Measurements from ENCODE around the gene DNAJA4. TPM values are rescaled to one million over a fixed set of nuclear protein-coding genes. Genes with fewer than 3 reads are reported as not detected.

DNAJA4 gene
- total and polyA plus RNA-seq, 9 of the 15 experiments (the other 6 are each of a cell fraction or from before 2014, with no cell fraction given), result 0.11 to 1.0 (median 0.16) TPM; not detected in 4

DNA sequence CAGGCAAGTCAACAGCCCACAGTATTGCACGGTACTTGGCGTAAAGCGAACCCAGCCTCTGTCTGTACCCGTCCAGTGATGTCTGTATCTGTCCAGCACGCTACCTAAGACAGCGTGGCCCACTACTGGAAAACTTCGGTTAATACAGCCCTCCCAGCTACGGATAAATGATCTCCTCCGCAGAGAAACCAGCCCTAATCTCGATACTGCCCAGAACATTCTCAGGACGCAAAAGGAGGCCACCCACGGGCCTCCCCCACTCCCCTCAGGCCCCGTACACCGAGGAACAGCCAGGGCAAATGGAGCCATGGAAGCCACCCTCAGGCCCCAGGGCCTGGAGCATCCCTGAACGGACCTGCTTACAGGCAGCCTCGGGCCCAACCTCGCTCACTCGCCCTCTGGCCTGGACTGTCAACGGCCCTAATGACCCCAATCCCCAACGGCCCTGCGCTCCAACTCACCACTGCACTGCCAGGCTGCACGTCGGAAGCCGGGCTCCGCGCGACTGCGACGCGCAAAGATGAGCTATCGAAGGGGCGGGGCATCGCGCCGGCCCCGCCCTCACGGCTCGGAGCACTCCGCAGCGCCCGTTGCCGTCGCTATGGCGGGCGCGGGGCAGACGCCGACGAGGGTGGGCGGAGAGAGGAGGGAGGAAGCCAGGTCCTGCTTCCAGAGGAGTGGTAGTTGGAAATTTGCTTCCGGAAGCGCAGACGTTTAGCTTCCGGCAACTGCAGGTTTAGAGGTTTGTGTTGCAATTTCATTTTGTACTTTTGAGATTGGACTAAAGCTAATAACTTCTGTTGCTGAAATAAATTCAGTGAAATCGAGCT, 35.0 kb downstream of the DNAJA4 start, which contains the start of gene SKIC8 (continued):
- TF ChIP-seq TAF9B (IDR thresholded peaks at IDR 0.05; ENCODE audit: partially characterized antibody), result peak; percentile 65
- TF ChIP-seq, protein P1, sequence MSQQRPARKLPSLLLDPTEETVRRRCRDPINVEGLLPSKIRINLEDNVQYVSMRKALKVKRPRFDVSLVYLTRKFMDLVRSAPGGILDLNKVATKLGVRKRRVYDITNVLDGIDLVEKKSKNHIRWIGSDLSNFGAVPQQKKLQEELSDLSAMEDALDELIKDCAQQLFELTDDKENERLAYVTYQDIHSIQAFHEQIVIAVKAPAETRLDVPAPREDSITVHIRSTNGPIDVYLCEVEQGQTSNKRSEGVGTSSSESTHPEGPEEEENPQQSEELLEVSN (IDR thresholded peaks at IDR 0.05; ENCODE audit: borderline replicate concordance in 1 of 2, extremely low read depth in 1 of 2, insufficient read depth in 1 of 2, insufficient read length in 1 of 2, low read depth in 1 of 2, low read length in 1 of 2, poor library complexity in 1 of 2, severe bottlenecking in 1 of 2), result peak in 1 of 2 experiments; percentile 65
- TF ChIP-seq ZNF586 (CRISPR knock-in tag; conservative IDR thresholded peaks at IDR 0.05), result no peak
- TF ChIP-seq, protein P2, sequence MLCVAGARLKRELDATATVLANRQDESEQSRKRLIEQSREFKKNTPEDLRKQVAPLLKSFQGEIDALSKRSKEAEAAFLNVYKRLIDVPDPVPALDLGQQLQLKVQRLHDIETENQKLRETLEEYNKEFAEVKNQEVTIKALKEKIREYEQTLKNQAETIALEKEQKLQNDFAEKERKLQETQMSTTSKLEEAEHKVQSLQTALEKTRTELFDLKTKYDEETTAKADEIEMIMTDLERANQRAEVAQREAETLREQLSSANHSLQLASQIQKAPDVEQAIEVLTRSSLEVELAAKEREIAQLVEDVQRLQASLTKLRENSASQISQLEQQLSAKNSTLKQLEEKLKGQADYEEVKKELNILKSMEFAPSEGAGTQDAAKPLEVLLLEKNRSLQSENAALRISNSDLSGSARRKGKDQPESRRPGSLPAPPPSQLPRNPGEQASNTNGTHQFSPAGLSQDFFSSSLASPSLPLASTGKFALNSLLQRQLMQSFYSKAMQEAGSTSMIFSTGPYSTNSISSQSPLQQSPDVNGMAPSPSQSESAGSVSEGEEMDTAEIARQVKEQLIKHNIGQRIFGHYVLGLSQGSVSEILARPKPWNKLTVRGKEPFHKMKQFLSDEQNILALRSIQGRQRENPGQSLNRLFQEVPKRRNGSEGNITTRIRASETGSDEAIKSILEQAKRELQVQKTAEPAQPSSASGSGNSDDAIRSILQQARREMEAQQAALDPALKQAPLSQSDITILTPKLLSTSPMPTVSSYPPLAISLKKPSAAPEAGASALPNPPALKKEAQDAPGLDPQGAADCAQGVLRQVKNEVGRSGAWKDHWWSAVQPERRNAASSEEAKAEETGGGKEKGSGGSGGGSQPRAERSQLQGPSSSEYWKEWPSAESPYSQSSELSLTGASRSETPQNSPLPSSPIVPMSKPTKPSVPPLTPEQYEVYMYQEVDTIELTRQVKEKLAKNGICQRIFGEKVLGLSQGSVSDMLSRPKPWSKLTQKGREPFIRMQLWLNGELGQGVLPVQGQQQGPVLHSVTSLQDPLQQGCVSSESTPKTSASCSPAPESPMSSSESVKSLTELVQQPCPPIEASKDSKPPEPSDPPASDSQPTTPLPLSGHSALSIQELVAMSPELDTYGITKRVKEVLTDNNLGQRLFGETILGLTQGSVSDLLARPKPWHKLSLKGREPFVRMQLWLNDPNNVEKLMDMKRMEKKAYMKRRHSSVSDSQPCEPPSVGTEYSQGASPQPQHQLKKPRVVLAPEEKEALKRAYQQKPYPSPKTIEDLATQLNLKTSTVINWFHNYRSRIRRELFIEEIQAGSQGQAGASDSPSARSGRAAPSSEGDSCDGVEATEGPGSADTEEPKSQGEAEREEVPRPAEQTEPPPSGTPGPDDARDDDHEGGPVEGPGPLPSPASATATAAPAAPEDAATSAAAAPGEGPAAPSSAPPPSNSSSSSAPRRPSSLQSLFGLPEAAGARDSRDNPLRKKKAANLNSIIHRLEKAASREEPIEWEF (CRISPR knock-in tag; IDR thresholded peaks at IDR 0.05), result no peak
- TF ChIP-seq, protein P3, sequence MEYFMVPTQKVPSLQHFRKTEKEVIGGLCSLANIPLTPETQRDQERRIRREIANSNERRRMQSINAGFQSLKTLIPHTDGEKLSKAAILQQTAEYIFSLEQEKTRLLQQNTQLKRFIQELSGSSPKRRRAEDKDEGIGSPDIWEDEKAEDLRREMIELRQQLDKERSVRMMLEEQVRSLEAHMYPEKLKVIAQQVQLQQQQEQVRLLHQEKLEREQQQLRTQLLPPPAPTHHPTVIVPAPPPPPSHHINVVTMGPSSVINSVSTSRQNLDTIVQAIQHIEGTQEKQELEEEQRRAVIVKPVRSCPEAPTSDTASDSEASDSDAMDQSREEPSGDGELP (CRISPR knock-in tag; IDR thresholded peaks at IDR 0.05; ENCODE audit: borderline replicate concordance), result peak; percentile 83
- TF ChIP-seq, protein P4, sequence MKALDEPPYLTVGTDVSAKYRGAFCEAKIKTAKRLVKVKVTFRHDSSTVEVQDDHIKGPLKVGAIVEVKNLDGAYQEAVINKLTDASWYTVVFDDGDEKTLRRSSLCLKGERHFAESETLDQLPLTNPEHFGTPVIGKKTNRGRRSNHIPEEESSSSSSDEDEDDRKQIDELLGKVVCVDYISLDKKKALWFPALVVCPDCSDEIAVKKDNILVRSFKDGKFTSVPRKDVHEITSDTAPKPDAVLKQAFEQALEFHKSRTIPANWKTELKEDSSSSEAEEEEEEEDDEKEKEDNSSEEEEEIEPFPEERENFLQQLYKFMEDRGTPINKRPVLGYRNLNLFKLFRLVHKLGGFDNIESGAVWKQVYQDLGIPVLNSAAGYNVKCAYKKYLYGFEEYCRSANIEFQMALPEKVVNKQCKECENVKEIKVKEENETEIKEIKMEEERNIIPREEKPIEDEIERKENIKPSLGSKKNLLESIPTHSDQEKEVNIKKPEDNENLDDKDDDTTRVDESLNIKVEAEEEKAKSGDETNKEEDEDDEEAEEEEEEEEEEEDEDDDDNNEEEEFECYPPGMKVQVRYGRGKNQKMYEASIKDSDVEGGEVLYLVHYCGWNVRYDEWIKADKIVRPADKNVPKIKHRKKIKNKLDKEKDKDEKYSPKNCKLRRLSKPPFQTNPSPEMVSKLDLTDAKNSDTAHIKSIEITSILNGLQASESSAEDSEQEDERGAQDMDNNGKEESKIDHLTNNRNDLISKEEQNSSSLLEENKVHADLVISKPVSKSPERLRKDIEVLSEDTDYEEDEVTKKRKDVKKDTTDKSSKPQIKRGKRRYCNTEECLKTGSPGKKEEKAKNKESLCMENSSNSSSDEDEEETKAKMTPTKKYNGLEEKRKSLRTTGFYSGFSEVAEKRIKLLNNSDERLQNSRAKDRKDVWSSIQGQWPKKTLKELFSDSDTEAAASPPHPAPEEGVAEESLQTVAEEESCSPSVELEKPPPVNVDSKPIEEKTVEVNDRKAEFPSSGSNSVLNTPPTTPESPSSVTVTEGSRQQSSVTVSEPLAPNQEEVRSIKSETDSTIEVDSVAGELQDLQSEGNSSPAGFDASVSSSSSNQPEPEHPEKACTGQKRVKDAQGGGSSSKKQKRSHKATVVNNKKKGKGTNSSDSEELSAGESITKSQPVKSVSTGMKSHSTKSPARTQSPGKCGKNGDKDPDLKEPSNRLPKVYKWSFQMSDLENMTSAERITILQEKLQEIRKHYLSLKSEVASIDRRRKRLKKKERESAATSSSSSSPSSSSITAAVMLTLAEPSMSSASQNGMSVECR (CRISPR knock-in tag; IDR thresholded peaks at IDR 0.05), result peak; percentile 98
- peak; percentile 79 for TF ChIP-seq FIP1L1 (IDR thresholded peaks at IDR 0.05; ENCODE audit: low read depth, low read length, poor library complexity, severe bottlenecking)
- TF ChIP-seq ZNF24 (IDR thresholded peaks at IDR 0.05), result no peak; the same call in 1 of the 2 replicates
- peak; percentile 85 for TF ChIP-seq HDAC2 (IDR thresholded peaks at IDR 0.05)
- no peak for TF ChIP-seq HDAC3 (IDR thresholded peaks at IDR 0.05; ENCODE audit: borderline replicate concordance, partially characterized antibody)
- TF ChIP-seq PML (IDR thresholded peaks at IDR 0.05; ENCODE audit: low read length), result peak; percentile 83
- TF ChIP-seq NR2C1 (IDR thresholded peaks at IDR 0.05), result peak; percentile 83
- peak; percentile 93 for TF ChIP-seq NR2C1 (tag; IDR thresholded peaks at IDR 0.05)
- no peak; the same call in 1 of the 2 replicates for TF ChIP-seq BRD4 (IDR thresholded peaks at IDR 0.05)

All from K562 (cell line).